Breast epithelium (tissue), 4 donors: ENCODE data around the gene AGFG1. TPM values are rescaled to one million over a fixed set of nuclear protein-coding genes. Genes with fewer than 3 reads are reported as not detected.

ENCODE experiments used
- DNase-seq, 2 donors: peaks; one replicate each; pipeline ENCODE4 v3.0.0-alpha.2; 2019; ENCODE audit warnings: low spot score in 2 of 2
- H3K27ac ChIP-seq, 2 donors: fragments of 200-600 bp; sonication (generic) in 1 of 2; one replicate each; pipeline ENCODE4 v1.5.1; 2016 to 2019; ENCODE audit warnings: mild to moderate bottlenecking in 1 of 2
- H3K27me3 ChIP-seq, 2 donors: fragments of 200-600 bp; sonication (generic) in 1 of 2; one replicate each; pipeline versions ENCODE4 v1.5.1 to v1.6.0; 2017 to 2019; ENCODE audit warnings: control low read depth in 1 of 2, mild to moderate bottlenecking in 1 of 2
- H3K36me3 ChIP-seq: fragments of 200-600 bp; one replicate; pipeline ENCODE4 v1.5.1; 2019
- H3K4me1 ChIP-seq, 2 donors: fragments of 200-600 bp; sonication (generic); one replicate each; pipeline ENCODE4 v1.5.1; 2016 to 2019; ENCODE audit warnings: control low read depth in 1 of 2
- H3K4me3 ChIP-seq, 3 donors: fragments of 200-600 bp; sonication (generic); 1 replicate in 2 of 3; 2 replicates in 1 of 3; pipeline ENCODE4 v1.5.1; 2016 to 2019; ENCODE audit warnings: mild to moderate bottlenecking in 3 of 3, moderate library complexity in 2 of 3
- H3K9me3 ChIP-seq, 2 donors: fragments of 200-600 bp; sonication (generic) in 1 of 2; one replicate each; pipeline ENCODE4 v1.5.1; 2016 to 2019; ENCODE audit warnings: control low read depth in 1 of 2
- POLR2A ChIP-seq: fragments of 450-650 bp; IDR thresholded peaks from one replicate; pipeline ENCODE4 v1.6.1; 2016; ENCODE audit warnings: antibody characterized with exemption, mild to moderate bottlenecking, moderate library complexity
- POLR2AphosphoS5 ChIP-seq, 3 donors: sonication (generic); formaldehyde crosslinking; IDR thresholded peaks; one replicate each; pipeline ENCODE4 v1.6.1; 2017; ENCODE audit warnings: antibody characterized with exemption in 3 of 3
- intact Hi-C: fragments of 100-400 bp; cut with DNase I; formaldehyde crosslinking; loops from one replicate; pipeline ENCODE4 v1.15.1; 2023; ENCODE audit warnings: low total_unique reads
- total RNA-seq, 3 donors: library from RNA; depleted of rRNA; stranded (reverse); fragments of >200 nt; gene quantifications; one replicate each; pipeline ENCODE4 v1.1.0, GENCODE V29; 2016
- TF ChIP-seq, protein P1 (sequence below), 3 donors: fragments of 450-650 bp; IDR thresholded peaks; one replicate each; pipeline ENCODE4 v1.5.1; 2016 to 2017; ENCODE audit warnings: antibody characterized with exemption in 3 of 3, mild to moderate bottlenecking in 3 of 3, moderate library complexity in 3 of 3

Gene AGFG1
- total RNA-seq, 3 donors from 2014 or later = 77.0 to 145 (median 78.4) TPM

- intact Hi-C loops = no loop called here
- H3K27me3 ChIP-seq = no peaks in the 10 kb centered on the region
- no peak overlapping the region for H3K4me3 ChIP-seq
- no peak for DNase-seq
- no peaks in the 10 kb centered on the region for H3K36me3 ChIP-seq
- no peaks in the 10 kb centered on the region for H3K4me1 ChIP-seq
- no peak overlapping the region for H3K27ac ChIP-seq
- H3K9me3 ChIP-seq = no peaks in the 10 kb centered on the region
- TF ChIP-seq POLR2A = no peak
- TF ChIP-seq, protein P1, sequence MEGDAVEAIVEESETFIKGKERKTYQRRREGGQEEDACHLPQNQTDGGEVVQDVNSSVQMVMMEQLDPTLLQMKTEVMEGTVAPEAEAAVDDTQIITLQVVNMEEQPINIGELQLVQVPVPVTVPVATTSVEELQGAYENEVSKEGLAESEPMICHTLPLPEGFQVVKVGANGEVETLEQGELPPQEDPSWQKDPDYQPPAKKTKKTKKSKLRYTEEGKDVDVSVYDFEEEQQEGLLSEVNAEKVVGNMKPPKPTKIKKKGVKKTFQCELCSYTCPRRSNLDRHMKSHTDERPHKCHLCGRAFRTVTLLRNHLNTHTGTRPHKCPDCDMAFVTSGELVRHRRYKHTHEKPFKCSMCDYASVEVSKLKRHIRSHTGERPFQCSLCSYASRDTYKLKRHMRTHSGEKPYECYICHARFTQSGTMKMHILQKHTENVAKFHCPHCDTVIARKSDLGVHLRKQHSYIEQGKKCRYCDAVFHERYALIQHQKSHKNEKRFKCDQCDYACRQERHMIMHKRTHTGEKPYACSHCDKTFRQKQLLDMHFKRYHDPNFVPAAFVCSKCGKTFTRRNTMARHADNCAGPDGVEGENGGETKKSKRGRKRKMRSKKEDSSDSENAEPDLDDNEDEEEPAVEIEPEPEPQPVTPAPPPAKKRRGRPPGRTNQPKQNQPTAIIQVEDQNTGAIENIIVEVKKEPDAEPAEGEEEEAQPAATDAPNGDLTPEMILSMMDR (IDR thresholded peaks at IDR 0.05) = no peak
- TF ChIP-seq POLR2AphosphoS5 (IDR thresholded peaks at IDR 0.05) = no peak
Observed at GRCh38 chr2:227466887-227467600, 4.9 kb upstream of the AGFG1 start.

- H3K9me3 ChIP-seq = no peaks in the 10 kb centered on the region
- H3K4me1 ChIP-seq = peaks cover 0 to 15% of the 10 kb centered on the region in 2 donors
- H3K4me3 ChIP-seq = peak overlapping the region in 1 of 3 donors; percentile 96
- intact Hi-C loops = no loop called here
- no peak overlapping the region for H3K27ac ChIP-seq
- H3K36me3 ChIP-seq = no peaks in the 10 kb centered on the region
- H3K27me3 ChIP-seq = no peaks in the 10 kb centered on the region
- no peak for DNase-seq
- TF ChIP-seq POLR2AphosphoS5 (IDR thresholded peaks at IDR 0.05) (no peak), POLR2A (no peak)
- TF ChIP-seq, protein P1 (IDR thresholded peaks at IDR 0.05) = no peak
Observed at GRCh38 chr2:227471412-227471811, 544 bp upstream of the AGFG1 start.

DNA sequence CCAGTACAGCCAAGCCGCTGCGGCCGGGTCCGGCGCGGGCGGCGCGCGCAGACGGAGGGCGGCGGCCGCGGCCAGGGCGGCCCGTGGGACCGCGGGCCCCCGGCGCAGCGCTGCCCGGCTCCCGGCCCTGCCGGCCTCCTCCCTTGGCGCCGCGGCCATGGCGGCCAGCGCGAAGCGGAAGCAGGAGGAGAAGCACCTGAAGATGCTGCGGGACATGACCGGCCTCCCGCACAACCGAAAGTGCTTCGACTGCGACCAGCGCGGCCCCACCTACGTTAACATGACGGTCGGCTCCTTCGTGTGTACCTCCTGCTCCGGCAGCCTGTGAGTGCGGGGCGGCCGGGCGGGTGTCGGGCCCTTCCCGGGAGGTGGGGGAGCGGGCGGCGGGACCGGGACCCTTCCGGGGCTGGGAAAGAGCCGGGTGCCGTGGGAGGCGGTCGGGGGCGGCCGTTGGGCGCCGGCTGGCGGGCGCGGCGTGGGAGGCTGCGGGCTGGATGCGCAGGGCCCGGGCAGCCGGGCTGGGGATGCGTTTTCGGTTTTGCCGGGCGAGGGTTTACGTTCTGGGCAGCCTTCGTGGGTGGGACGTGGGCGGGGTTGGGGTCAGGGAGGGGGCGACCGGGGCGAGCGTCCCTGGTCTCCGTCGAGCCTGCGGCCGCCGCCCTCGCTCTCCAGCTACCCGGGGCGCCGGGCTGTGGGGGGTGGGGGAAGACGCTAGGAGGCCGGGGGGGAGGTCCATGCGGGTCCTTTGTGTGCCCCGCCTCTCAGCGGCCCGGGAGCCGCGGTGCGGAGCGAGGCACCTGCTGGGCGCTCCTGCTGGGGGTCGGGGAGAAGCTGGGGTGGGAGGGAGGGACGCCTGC lies 537 bp downstream of the AGFG1 start:
- intact Hi-C loops = no loop called here
- Histone ChIP-seq H3K4me3 (peak overlapping the region; percentile 96 to 98 (median 96)), H3K27me3 (no peaks in the 10 kb centered on the region), H3K4me1 (peaks cover 0 to 15% of the 10 kb centered on the region in 2 donors), H3K9me3 (no peaks in the 10 kb centered on the region), H3K27ac (peak overlapping the region; percentile 92 to 95), H3K36me3 (no peaks in the 10 kb centered on the region)
- DNase-seq = no peak
- TF ChIP-seq, protein P1 (IDR thresholded peaks at IDR 0.05) = no peak
- TF ChIP-seq POLR2AphosphoS5 (IDR thresholded peaks at IDR 0.05) (no peak), POLR2A (no peak)

GRCh38 chr2:227473122-227473461 lies 1.1 kb downstream of the AGFG1 start:
- TF ChIP-seq POLR2A (no peak), POLR2AphosphoS5 (IDR thresholded peaks at IDR 0.05) (no peak)
- TF ChIP-seq, protein P1 (IDR thresholded peaks at IDR 0.05) = no peak
- H3K27ac ChIP-seq = peak overlapping the region; percentile 92 to 95
- no peak for DNase-seq

GRCh38 chr2:227473806-227474205 lies 1.9 kb downstream of the AGFG1 start:
- Histone ChIP-seq H3K36me3 (no peaks in the 10 kb centered on the region), H3K27ac (no peak overlapping the region), H3K27me3 (no peaks in the 10 kb centered on the region), H3K4me3 (peak overlapping the region in 2 of 3 donors; percentile 96 to 98), H3K9me3 (no peaks in the 10 kb centered on the region), H3K4me1 (peaks cover 0 to 15% of the 10 kb centered on the region in 2 donors)
- intact Hi-C loops = no loop called here
- TF ChIP-seq, protein P1 (IDR thresholded peaks at IDR 0.05) = no peak
- TF ChIP-seq POLR2A (no peak), POLR2AphosphoS5 (IDR thresholded peaks at IDR 0.05) (no peak)
- no peak for DNase-seq

More at GRCh38 chr2:227473122-227473461, 1.1 kb downstream of the AGFG1 start:
- H3K4me3 ChIP-seq = peak overlapping the region; percentile 96 to 98 (median 96)
- H3K9me3 ChIP-seq = no peaks in the 10 kb centered on the region
- H3K4me1 ChIP-seq = peaks cover 0 to 15% of the 10 kb centered on the region in 2 donors
- intact Hi-C loops = no loop called here
- no peaks in the 10 kb centered on the region for H3K36me3 ChIP-seq
- H3K27me3 ChIP-seq = no peaks in the 10 kb centered on the region
